ENCODE results near the gene CHRDL1. TPM values are rescaled to one million over a fixed set of nuclear protein-coding genes. Genes with fewer than 3 reads are reported as not detected.
"Not testable (repeated sequence)": the region's sequence is repeated elsewhere in the genome, so short reads cannot be mapped to it uniquely, and the experiment has no call there.

The CHRDL1 gene, protein sequence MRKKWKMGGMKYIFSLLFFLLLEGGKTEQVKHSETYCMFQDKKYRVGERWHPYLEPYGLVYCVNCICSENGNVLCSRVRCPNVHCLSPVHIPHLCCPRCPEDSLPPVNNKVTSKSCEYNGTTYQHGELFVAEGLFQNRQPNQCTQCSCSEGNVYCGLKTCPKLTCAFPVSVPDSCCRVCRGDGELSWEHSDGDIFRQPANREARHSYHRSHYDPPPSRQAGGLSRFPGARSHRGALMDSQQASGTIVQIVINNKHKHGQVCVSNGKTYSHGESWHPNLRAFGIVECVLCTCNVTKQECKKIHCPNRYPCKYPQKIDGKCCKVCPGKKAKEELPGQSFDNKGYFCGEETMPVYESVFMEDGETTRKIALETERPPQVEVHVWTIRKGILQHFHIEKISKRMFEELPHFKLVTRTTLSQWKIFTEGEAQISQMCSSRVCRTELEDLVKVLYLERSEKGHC
- not detected in 2 replicates for total RNA-seq

DNA sequence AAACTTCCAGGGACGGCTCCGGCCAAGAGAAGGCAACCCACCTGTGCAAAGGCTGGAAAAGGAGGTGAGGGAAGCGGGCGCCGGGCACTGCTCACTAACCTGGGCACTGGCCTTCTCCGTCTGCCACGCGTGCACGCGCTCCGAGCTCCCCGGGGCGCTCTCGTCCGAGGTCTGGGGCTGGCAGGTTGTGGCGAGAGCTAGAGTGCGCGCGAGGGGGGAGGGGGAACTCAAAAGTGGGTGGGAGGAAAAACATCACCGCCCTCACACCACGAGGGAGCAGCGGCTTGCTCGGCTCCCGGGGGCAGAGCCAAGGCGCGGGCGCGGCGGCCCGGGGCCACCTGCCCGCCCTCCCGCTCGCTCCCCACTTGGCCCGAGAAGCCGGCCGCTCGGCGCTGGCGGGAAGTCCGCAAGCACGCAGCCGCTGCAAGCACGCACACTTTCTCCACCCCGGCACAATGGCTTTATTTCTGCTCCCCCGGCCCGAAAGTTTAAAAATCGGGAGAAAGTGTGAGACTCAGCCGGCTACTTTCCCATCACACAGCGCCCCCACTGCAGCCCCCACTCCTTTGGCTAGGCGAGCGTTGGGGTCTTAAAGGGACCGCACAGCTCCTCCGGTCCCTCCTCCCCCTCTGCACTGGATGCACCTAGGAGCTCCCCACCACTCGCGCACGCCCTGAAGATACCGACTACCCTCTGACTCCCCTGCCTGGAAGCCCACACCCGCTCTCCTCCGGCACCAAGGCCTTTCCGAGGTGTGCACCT lies at the start of gene CHRDL1:
CHRDL1 (minus strand) TSS at position 173 of the 762 bp plus-strand sequence. CDS start 3,636 bp downstream, outside the sequence.
- ATAC-seq (ENCODE audit: low read depth) (no peak), DNase-seq (no peak)
- H3K27me3 Mint-ChIP-seq, result peaks cover 9% of the 10 kb centered on the region
- no peak within 1 kb of the TSS for H3K27ac Mint-ChIP-seq
- no peaks in the 10 kb centered on the region for H3K36me3 Mint-ChIP-seq (ENCODE audit: low read depth)
- ChIA-PET CTCF (no interaction called here), POLR2A (no interaction called here)
- H3K4me3 Mint-ChIP-seq, result peak within 1 kb of the TSS; percentile 46
- no peaks in the 10 kb centered on the region for H3K9me3 Mint-ChIP-seq
- TF ChIP-seq, protein P1, sequence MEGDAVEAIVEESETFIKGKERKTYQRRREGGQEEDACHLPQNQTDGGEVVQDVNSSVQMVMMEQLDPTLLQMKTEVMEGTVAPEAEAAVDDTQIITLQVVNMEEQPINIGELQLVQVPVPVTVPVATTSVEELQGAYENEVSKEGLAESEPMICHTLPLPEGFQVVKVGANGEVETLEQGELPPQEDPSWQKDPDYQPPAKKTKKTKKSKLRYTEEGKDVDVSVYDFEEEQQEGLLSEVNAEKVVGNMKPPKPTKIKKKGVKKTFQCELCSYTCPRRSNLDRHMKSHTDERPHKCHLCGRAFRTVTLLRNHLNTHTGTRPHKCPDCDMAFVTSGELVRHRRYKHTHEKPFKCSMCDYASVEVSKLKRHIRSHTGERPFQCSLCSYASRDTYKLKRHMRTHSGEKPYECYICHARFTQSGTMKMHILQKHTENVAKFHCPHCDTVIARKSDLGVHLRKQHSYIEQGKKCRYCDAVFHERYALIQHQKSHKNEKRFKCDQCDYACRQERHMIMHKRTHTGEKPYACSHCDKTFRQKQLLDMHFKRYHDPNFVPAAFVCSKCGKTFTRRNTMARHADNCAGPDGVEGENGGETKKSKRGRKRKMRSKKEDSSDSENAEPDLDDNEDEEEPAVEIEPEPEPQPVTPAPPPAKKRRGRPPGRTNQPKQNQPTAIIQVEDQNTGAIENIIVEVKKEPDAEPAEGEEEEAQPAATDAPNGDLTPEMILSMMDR (IDR thresholded peaks at IDR 0.05), result no peak
- intact Hi-C loops (cut with micrococcal nuclease), result no loop called here
- H3K4me1 Mint-ChIP-seq, result peaks cover 2% of the 10 kb centered on the region

DNA sequence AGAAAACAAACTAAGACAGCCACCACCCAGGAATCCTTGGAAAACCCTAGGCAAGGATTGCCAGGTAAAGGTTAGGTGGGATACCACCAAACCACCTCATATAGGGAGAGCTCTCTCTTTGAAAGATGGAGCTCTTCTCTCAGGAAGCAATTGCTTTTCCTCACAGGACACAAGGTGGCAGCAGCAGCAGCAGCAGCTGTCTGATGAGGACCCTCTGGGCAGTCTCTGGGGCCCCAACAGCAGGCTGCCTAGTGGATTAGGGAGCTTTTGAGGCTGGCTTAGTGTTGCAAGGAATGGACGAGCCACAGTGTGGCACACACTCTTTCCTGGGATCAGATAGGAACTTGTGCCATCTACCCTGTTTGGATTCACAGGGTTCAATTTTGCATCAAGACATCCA lies 41.4 kb upstream of the CHRDL1 start:
- Mint-ChIP-seq H3K9me3 (no peaks in the 10 kb centered on the region), H3K4me1 (no peaks in the 10 kb centered on the region), H3K36me3 (ENCODE audit: low read depth) (no peaks in the 10 kb centered on the region), H3K4me3 (no peak overlapping the region), H3K27ac (no peak overlapping the region), H3K27me3 (no peaks in the 10 kb centered on the region)
- intact Hi-C loops (cut with micrococcal nuclease), result no loop called here
- CTCF ChIA-PET, result interaction anchor here (1.1 kb wide), 1 partner anchor 10 kb away, joined by 5 read pairs; no protein-coding TSS in a partner anchor
- POLR2A ChIA-PET, result no interaction called here
- DNase-seq (no peak), ATAC-seq (ENCODE audit: low read depth) (no peak)
- TF ChIP-seq, protein P1 (IDR thresholded peaks at IDR 0.05), result no peak

DNA sequence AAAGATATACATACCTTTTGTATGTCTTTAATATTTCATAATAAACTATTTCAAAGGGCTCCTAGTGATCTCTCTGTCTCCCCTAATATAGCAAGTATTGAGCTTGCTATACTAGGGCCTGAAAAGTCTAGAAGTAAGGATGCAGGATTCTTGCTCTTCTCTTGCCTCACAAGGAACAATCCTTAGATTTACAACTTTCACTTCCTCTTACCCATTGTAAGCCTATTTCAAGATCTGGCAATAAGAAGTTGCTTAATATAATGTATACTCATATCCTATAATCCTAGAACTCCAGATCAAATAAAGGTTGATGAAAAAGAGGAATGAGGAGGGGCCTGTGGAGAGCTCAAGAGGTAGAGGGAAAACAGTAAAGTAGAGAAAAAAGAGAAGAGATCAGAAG lies 40.8 kb upstream of the CHRDL1 start:
- Mint-ChIP-seq H3K4me3 (no peak overlapping the region), H3K4me1 (no peaks in the 10 kb centered on the region), H3K27ac (no peak overlapping the region), H3K36me3 (ENCODE audit: low read depth) (no peaks in the 10 kb centered on the region), H3K9me3 (no peaks in the 10 kb centered on the region), H3K27me3 (no peaks in the 10 kb centered on the region)
- TF ChIP-seq, protein P1 (IDR thresholded peaks at IDR 0.05), result no peak
- ATAC-seq (ENCODE audit: low read depth) (no peak), DNase-seq (no peak)
- POLR2A ChIA-PET, result no interaction called here
- intact Hi-C loops (cut with micrococcal nuclease), result no loop called here
- CTCF ChIA-PET, result interaction anchor here (1.1 kb wide), 1 partner anchor 11 kb away, joined by 5 read pairs; no protein-coding TSS in a partner anchor

DNA sequence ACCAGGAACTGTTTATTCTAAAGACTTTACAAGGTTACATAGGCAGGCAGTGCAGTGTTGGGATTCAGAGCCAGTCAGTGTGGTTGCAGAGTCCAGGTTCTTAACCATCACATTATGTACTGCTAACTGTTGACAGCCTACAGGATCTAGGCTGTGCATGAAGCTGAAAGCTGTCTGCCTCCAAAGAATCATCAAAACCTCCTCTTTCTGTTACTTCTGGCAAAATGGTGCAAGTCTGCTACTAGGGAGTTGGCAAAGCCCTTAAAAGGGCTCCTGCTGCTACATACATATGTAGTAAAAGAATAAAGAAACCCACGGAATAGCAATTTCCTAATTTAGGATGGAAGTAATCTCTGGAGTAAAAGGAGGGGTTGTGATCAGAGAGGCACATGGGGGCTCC lies 40.4 kb upstream of the CHRDL1 start:
- POLR2A ChIA-PET, result no interaction called here
- Mint-ChIP-seq H3K4me3 (no peak overlapping the region), H3K9me3 (no peaks in the 10 kb centered on the region), H3K4me1 (no peaks in the 10 kb centered on the region), H3K36me3 (ENCODE audit: low read depth) (no peaks in the 10 kb centered on the region), H3K27me3 (no peaks in the 10 kb centered on the region), H3K27ac (no peak overlapping the region)
- ATAC-seq (ENCODE audit: low read depth) (no peak), DNase-seq (no peak)
- intact Hi-C loops (cut with micrococcal nuclease), result no loop called here
- TF ChIP-seq, protein P1 (IDR thresholded peaks at IDR 0.05), result no peak
- CTCF ChIA-PET, result no interaction called here

DNA sequence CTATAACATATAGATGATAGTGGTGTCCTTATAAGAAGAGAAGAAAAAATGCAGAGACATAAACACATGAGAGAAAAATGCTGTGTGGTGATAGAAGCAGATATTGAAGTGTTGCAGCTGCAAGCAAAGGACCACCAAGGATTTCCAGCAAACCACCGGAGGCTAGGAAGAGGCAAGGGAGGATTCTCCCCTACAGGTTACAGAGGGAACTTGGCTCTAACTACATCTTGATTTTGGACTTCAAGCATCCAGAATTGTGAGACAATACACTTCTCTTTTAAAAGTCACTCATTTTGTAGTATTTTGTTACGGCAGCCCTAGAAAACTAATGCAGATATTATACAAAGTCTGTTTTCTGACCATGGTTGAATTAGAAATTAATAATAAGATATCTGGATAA lies 30.4 kb upstream of the CHRDL1 start:
- CTCF ChIA-PET, result no interaction called here
- H3K27ac Mint-ChIP-seq, result no peak overlapping the region
- POLR2A ChIA-PET, result no interaction called here
- ATAC-seq (ENCODE audit: low read depth) (no peak), DNase-seq (no peak)
- H3K27me3 Mint-ChIP-seq, result no peaks in the 10 kb centered on the region
- TF ChIP-seq, protein P1 (IDR thresholded peaks at IDR 0.05), result no peak
- intact Hi-C loops (cut with micrococcal nuclease), result no loop called here
- no peak overlapping the region for H3K4me3 Mint-ChIP-seq
- H3K36me3 Mint-ChIP-seq (ENCODE audit: low read depth), result no peaks in the 10 kb centered on the region
- H3K4me1 Mint-ChIP-seq, result no peaks in the 10 kb centered on the region
- H3K9me3 Mint-ChIP-seq, result no peaks in the 10 kb centered on the region

DNA sequence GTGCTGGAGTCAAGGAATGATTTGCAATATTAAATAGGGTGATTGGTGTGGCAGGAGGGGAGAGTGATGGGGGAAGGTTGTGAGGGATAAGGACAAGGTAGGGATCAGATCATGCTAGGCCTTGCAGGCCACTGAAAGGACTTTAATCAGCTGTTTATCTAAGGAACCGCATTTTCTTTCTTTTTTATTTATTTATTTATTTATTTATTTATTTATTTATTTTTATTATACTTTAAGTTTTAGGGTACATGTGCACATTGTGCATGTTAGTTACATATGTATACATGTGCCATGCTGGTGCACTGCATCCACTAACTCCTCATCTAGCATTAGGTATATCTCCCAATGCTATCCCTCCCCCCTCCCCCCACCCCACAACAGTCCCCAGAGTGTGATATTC lies 20.9 kb upstream of the CHRDL1 start:
- H3K36me3 Mint-ChIP-seq (ENCODE audit: low read depth); H3K4me3 Mint-ChIP-seq; H3K9me3 Mint-ChIP-seq; H3K27me3 Mint-ChIP-seq; H3K27ac Mint-ChIP-seq; intact Hi-C loops (cut with micrococcal nuclease); CTCF ChIA-PET; POLR2A ChIA-PET; DNase-seq; ATAC-seq (ENCODE audit: low read depth); H3K4me1 Mint-ChIP-seq: not testable (repeated sequence)

All from activated B cell treated with CpG ODN at 0.5 μM for 24 hours (primary cell).